Esophagus squamous epithelium (tissue), 5 donors: Measurements from ENCODE around the gene GAB2. TPM values are rescaled to one million over a fixed set of nuclear protein-coding genes. Genes with fewer than 3 reads are reported as not detected.

Source experiments
- DNase-seq: peaks from one replicate; lab custom pipeline; 2025; lab: John Stamatoyannopoulos, UW
- H3K27ac ChIP-seq, 4 donors: fragments of 200-600 bp; sonication (generic); one replicate each; pipeline ENCODE4 v1.5.1; 2016 to 2019; ENCODE audit warnings: mild to moderate bottlenecking in 1 of 4
- H3K27me3 ChIP-seq, 4 donors: fragments of 200-600 bp; sonication (generic); 1 replicate in 3 of 4; 2 replicates in 1 of 4; pipeline versions ENCODE4 v1.5.1 to v1.6.0; 2017 to 2021; ENCODE audit warnings: antibody characterized with exemption in 1 of 4
- H3K36me3 ChIP-seq, 3 donors: fragments of 200-600 bp; sonication (generic); one replicate each; pipeline ENCODE4 v1.5.1; 2016 to 2019
- H3K4me1 ChIP-seq, 3 donors: fragments of 200-600 bp; sonication (generic); one replicate each; pipeline ENCODE4 v1.5.1; 2017 to 2019
- H3K4me3 ChIP-seq, 4 donors: fragments of 200-600 bp; sonication (generic); 1 replicate in 3 of 4; 2 replicates in 1 of 4; pipeline ENCODE4 v1.5.1; 2016 to 2019; ENCODE audit warnings: mild to moderate bottlenecking in 2 of 4, moderate library complexity in 1 of 4
- H3K9me3 ChIP-seq, 3 donors: fragments of 200-600 bp; sonication (generic); one replicate each; pipeline ENCODE4 v1.5.1; 2016 to 2019
- CTCF ChIP-seq, 6 experiments: fragments of 450-650 bp in 4 of 6; fragments of 200-600 bp in 2 of 6; sonication (generic) in 2 of 6; IDR thresholded peaks; one replicate each; pipeline ENCODE4 v1.5.1; 2016 to 2019; ENCODE audit warnings: antibody characterized with exemption in 6 of 6, mild to moderate bottlenecking in 4 of 6, moderate library complexity in 4 of 6
- POLR2A ChIP-seq, 4 donors: fragments of 450-650 bp; IDR thresholded peaks; one replicate each; pipeline ENCODE4 v1.6.1; 2017; ENCODE audit warnings: antibody characterized with exemption in 4 of 4, mild to moderate bottlenecking in 4 of 4, moderate library complexity in 3 of 4
- WGBS, 2 donors: methylation state at CpG; one replicate each; pipeline ENCODE4 v1.1.5; 2018; 5-methylcytosine and 5-hydroxymethylcytosine counted together
- intact Hi-C: fragments of 100-400 bp; cut with DNase I; formaldehyde crosslinking; loops from one replicate; pipeline ENCODE4 v1.15.0; 2022
- total RNA-seq, 4 donors: library from RNA; depleted of rRNA; stranded (reverse); fragments of >200 nt; gene quantifications; one replicate each; pipeline ENCODE4 v1.1.0, GENCODE V29; 2016
- donor health status: DM: yes; HTN: yes; CAD: no.

The GAB2 gene
- total RNA-seq, 4 donors from 2014 or later, result 4.6 to 23.7 (median 11.2) TPM

- no peak overlapping the region for H3K27ac ChIP-seq
- no peaks in the 10 kb centered on the region for H3K27me3 ChIP-seq
- no peak for DNase-seq
- peaks cover 5 to 44% (median 9%) of the 10 kb centered on the region in 3 donors for H3K4me1 ChIP-seq
- 88% methylated on average over 14 of the region's 14 CpGs for WGBS, 2 donors
- no peak overlapping the region for H3K4me3 ChIP-seq
- peaks cover 0 to 13% (median 7%) of the 10 kb centered on the region in 3 donors for H3K9me3 ChIP-seq
- H3K36me3 ChIP-seq, result peaks cover 0 to 6% (median 0%) of the 10 kb centered on the region in 3 donors
- TF ChIP-seq CTCF (IDR thresholded peaks at IDR 0.05), result peak; percentile 9 to 56 (median 52)
- TF ChIP-seq POLR2A (IDR thresholded peaks at IDR 0.05), result no peak
- intact Hi-C loops, result loop anchor here (5.0 to 10.0 kb wide), 2 partner anchors 153 to 190 kb away; no protein-coding TSS in a partner anchor
Measured at GRCh38 chr11:78414321-78415051, 3.1 kb downstream of the GAB2 start.

DNA sequence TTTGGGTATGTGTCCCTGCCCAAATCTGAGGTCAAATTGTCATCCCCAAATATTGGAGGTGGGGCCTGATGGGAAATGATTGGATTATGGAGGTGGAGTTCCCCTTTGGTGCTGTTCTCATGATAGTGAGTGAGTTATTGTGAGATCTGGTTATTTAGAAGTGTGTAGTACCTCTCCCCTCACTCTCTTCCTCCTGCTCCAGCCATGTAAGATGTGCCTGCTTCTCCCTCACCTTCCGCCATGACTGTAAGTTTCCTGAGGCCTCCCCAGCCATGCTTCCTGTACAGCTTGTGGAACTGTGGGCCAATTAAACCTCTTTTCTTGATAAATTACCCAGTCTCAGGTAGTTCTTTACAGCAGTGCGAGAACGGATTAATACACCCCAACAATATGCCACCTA lies 9.0 kb downstream of the GAB2 start:
- Histone ChIP-seq H3K4me1 (no peaks in the 10 kb centered on the region), H3K9me3 (peaks cover 0 to 19% (median 7%) of the 10 kb centered on the region in 3 donors), H3K4me3 (no peak overlapping the region), H3K27ac (no peak overlapping the region), H3K27me3 (no peaks in the 10 kb centered on the region), H3K36me3 (peaks cover 0 to 6% (median 0%) of the 10 kb centered on the region in 3 donors)
- intact Hi-C loops, result no loop called here
- TF ChIP-seq CTCF (IDR thresholded peaks at IDR 0.05) (no peak), POLR2A (IDR thresholded peaks at IDR 0.05) (no peak)
- DNase-seq, result no peak
- WGBS, 2 donors, result 93 to 94% methylated on average over 2 to 3 of the region's 3 CpGs

DNA sequence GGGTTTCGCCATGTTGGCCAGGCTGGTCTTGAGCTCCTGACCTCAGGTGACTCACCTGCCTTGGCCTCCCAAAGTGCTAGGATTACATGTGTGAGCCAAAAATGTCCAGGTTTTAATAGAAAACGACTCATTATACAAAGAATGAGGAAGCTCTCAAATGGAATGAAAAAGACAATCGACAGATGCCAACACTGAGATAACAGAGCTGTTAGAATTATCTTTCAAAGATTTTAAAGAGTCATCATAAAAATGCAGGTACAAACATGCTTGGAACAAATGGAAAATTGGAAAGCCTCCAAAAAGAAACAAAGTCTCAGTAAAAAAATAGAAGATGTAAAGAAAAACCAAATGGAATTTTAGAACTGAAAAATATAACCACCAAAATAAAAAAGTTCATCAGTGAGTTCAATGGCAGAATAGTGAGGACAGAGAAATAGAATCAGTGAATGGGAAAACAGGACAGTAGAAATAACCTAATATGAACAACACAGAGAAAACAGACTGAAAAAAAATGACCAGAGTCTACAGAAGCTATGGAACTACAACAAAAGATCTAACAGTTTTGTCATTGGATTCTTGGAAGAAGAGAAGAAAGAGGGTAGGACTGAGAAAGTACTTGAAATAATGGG lies 10.9 kb downstream of the GAB2 start:
- no peak overlapping the region for H3K4me3 ChIP-seq
- TF ChIP-seq POLR2A (IDR thresholded peaks at IDR 0.05), result no peak
- no peak for TF ChIP-seq CTCF (IDR thresholded peaks at IDR 0.05)
- no peaks in the 10 kb centered on the region for H3K4me1 ChIP-seq
- no peak for DNase-seq
- peaks cover 0 to 6% (median 0%) of the 10 kb centered on the region in 3 donors for H3K36me3 ChIP-seq
- intact Hi-C loops, result no loop called here
- peaks cover 0 to 19% (median 7%) of the 10 kb centered on the region in 3 donors for H3K9me3 ChIP-seq
- WGBS, 2 donors, result 60 to 69% methylated on average over 2 to 3 of the region's 3 CpGs
- H3K27ac ChIP-seq, result no peak overlapping the region
- no peaks in the 10 kb centered on the region for H3K27me3 ChIP-seq

- intact Hi-C loops, result no loop called here
- TF ChIP-seq POLR2A (IDR thresholded peaks at IDR 0.05) (no peak), CTCF (IDR thresholded peaks at IDR 0.05) (no peak)
- H3K9me3 ChIP-seq, result peaks cover 0 to 19% (median 7%) of the 10 kb centered on the region in 3 donors
- no peaks in the 10 kb centered on the region for H3K27me3 ChIP-seq
- H3K4me3 ChIP-seq, result no peak overlapping the region
- WGBS, 2 donors, result 71 to 91% methylated on average over 1 to 2 of the region's 2 CpGs
- no peak for DNase-seq
- H3K27ac ChIP-seq, result no peak overlapping the region
- H3K4me1 ChIP-seq, result no peaks in the 10 kb centered on the region
- peaks cover 0 to 6% (median 0%) of the 10 kb centered on the region in 3 donors for H3K36me3 ChIP-seq
Measured at GRCh38 chr11:78405805-78406204, 11.8 kb downstream of the GAB2 start.

DNA sequence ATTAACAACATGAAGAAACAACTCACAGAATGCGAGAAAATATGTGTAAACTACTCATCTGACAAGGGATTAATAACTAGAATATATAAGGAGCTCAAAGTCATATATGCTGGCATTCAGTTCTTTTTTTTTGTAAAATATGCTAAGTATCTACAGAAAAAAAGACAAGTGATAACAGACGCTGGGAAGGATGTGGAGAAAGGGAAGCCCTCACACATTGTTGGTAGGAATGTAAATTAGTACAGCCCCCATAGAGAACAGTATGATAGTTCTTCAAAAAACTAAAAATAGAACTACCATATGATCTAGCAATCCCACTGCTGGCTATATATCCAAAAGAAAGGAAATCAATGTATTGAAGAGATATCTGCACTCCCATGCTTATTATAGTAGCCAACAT lies 13.8 kb downstream of the GAB2 start:
- no peaks in the 10 kb centered on the region for H3K9me3 ChIP-seq
- no peak overlapping the region for H3K4me3 ChIP-seq
- peaks cover 0 to 3% (median 0%) of the 10 kb centered on the region in 3 donors for H3K4me1 ChIP-seq
- DNase-seq, result no peak
- 67% methylated on average over 2 of the region's 2 CpGs for WGBS, 2 donors
- H3K27ac ChIP-seq, result no peak overlapping the region
- TF ChIP-seq CTCF (IDR thresholded peaks at IDR 0.05) (no peak), POLR2A (IDR thresholded peaks at IDR 0.05) (no peak)
- H3K27me3 ChIP-seq, result no peaks in the 10 kb centered on the region
- intact Hi-C loops, result no loop called here
- H3K36me3 ChIP-seq, result no peaks in the 10 kb centered on the region
